NCI-H2081 (cell line): ENCODE measurements around the gene SORCS2.

Source experiments
- DNase-seq, 2 experiments: peaks; one replicate each; lab custom pipeline; 2025; lab: John Stamatoyannopoulos, UW

The SORCS2 gene

DNA sequence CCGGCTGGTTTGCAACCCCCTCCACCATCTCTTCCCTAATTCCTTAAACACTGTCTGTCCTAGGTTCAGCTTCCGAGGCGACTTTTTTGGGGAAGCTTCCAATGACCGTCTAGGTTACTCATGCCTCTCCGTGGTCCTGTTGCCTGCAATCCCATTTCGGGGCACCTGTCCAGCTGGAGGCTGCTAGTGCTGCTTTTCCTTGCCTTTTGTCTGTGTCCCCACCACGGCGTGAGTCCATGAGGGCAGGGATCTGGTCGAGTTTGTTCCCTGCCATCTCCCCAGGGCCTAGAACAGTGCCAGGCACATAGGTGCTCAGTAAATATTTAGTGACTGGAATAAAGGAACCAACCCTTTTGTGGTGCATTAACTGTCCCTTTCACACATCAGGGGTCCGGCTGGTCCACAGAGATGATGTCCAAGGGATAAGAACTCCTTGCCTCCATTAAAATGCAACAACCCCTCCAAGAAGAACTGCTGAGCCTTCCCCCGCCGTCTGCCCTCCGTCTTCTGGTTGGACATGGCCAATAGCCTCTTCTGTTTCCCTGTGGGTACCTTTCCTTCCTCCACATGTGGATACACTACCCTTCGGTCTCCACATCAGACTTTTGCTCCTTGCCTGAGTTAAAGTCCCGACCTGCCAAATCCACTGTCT, 5.7 kb upstream of the SORCS2 start:
- DNase-seq = no peak

DNA sequence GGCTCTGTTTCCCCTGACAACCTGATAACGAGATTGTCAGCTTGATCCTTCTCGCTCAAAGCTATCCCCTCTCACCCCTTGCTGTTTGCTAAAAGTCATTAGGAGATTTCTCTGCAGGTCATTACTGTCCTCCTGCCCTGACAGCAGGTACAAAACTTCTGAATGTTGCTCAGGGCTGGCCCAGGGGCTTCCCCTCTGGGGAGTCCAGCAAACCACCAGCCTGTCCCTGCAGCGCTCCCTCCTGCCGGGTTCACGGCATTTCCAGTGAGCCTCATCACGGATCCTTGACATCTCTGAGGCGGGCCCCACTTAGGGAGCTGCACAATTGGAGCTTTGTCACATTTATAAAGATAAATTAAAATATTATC, 5.2 kb upstream of the SORCS2 start:
- no peak for DNase-seq

DNA sequence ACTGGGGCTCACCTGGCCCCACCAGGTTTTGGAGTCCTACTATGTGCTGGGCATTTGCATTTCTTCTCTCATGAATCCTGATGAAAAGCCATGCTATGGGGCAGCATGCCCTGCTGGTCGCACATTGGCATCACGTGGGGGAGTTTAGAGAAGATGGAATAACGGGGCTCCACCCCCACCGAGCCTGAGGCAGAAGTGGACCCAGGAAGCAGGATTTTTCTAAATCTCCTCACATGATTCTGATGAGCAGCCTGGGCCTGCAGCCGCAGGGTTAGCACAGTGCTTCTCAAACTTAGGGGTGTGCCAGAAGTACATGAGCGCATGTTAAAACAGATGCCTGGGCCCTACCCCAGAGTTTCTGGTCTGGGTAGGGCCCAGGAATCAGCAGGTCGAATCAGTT, 4.6 kb upstream of the SORCS2 start:
- DNase-seq = no peak

DNA sequence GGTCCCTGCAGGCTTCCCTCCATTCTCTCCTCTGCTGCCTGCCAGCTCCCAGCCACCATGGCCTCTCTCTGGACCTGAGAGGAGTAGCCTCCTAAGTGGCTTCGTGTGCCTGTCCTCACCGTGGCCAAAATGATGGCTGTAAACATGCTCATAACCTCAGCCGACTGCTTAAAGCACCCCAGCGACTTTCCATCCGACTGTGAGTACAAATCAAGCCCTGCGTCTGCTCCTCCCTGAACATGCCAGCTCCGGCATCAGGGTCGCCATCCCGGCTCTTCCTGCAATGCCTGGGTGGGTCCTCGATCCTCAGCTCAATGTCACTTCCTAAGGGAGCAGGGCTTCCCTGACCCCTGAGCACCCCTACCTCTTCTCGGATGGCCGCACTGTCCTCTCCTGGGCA, 3.3 kb upstream of the SORCS2 start:
- DNase-seq = no peak

DNA sequence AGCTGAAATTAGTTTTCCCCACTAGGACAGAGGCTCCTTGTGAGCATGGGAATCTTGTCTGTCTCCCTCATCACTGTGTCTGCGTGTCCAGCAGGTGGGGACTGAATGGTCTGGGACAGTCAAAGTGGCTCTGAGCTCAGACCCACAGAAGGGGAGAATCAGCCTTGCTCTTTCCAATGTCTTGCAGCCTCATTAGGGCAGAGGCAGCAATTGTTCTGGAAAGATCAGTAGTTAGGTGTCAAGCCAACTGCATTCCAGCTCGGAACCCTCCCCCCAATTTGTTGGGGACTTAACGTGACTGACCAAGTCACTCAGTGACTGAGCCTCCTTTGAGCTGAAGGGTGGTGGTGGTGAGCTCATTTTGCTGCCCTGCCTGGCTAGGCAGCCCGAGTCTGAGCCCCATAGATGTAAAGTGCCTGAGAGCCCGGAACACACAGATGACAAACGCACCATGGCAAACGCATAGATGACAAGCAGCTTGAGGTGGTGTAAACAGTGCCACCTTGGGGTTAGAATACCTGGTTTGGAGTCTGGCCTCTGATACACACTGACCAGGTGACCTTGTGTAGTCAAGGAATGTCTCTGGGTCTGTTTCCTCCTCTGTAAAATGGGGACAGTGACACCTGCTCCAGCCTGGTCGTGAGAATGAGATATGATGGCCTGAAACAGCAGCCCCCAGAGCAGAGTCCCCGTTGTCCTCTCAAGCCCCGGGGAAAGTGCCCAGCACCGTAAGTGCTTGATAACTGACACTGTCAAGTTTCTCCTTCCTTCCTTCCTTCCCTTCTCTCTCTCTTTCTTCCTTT, 2.7 kb upstream of the SORCS2 start:
- DNase-seq = no peak

DNA sequence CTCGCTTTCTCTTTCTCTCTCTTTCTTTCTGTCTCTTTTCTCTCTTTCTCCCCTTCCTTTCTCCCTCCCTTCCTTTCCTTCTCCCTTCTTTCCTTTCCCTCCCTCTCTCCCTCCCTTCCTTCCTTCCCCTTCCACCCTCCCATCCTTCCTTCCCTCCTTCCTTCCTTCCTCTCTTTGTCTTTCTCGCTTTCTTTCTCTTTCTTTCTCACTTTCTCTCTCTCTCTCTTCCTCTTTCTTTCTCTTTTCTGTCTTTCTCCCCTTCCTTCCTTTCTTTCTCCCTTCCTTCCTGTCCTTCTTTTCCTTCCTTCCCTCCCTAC, 2.1 kb upstream of the SORCS2 start:
- DNase-seq = no peak

DNA sequence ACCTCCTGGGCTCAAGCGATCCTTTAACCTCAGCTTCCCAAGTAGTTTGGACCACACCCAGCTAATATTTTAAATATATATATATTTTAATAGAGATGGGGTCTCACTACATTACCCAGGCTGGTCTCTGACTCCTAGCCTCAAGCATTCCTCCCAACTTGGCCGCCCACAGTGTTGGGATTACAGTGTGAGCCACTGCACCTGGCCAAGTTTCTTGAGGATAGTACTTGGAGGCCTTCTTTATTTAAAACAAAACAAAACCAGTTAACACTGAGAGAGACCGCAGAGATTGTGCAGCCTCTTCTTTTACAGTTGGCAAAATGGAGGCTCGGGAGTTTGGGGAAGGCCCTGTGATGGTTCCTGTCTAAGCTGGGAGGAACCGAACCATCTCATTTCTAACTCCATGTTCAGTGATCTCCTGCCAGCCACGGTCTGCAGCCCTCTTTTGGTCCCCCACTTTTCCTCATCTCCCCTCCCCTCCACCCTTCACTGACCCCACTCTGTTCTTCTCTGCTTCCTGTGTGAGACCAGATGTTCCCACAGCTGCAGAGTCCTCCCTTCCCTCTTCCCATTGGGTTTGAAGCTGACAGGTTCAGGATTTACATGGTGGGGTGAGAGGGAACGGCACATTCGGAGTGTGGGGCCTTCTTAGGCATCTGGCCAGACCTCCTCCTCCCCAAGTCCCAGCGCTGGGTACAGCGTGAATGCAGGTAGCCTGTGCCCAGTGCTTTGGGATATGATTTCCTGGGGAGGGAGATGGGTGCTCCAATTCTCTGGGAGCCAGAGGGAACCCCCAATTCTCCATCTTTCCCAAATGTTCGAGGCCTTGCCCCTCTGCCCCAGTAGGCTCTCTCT, 1.4 kb upstream of the SORCS2 start:
- no peak for DNase-seq

DNA sequence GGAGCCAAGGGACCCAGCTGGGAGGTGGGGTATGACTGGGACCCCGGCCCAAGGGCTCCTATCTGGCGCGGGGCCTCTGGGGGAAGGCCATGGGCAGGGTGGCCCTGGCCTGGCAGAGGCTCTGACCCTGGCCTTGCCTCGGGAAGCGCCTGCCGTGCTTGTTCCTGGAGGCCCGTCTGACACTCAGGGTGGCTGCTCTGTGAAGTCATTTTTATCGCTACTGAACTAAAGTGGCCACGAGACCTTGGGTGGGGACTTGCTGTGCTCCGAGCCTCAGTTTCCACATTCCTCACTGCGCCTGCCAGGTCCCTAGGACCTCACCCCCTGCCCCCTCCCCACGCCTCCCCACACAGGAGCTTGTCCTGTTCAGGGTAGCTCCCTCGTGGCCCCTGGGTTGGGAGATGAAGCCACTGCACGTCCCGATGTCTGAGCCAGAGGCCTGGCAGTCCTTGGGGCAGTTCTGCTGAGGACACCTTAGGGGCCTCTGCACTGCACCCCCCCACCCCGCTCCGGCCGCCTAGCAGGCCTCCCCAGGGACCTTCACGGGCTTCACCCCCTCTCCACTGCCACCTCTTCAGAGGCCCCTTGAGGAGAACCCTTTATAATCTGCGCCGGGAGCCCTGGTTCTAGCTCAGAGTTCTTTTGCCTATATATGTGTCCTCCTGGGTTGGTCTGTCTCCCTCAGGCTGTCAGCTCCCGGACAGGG, 639 bp upstream of the SORCS2 start:
- DNase-seq = no peak

DNA sequence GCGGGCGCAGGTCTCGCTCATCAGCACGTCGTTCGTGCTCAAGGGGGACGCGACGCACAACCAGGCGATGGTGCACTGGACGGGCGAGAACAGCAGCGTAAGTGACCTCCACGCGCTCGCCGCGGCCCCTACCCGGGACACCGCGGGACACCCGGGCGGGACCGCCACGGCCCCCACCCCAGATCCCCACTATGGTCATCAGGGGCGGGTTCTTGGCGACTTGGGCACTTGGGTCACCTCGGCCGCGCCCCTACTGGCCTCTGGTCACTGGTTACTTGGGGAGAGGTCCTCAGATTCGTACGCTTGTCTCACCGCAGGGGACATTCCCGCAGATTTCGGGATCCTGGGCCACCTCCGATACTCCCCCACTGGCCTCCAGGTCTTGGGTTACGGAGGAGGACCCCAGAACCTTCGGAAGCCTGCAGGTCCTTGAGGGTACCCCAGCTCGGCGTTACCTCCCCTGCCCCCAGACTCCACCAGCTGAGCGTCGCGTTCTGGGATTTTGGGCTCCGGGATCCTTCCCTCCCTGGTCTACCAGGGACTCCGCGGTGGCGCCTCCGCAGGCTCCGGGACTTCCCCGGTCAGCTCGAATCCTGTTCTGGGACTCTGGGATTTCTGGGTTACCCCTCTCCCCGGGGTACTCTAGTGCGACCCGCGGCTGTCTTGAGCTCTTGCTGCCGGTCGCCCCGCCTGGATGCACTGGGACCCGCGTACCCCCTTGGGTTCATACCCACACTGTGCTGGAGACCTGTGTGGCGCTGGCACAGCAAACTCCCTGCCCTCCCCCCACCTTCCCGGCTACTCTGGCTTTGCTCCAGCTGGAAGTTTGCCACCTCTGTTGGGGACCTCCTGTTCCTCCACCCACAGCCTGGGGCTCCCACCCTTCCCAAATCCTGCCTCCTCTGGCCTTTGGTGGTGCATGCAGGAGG, 956 bp downstream of the SORCS2 start:
- no peak for DNase-seq

DNA sequence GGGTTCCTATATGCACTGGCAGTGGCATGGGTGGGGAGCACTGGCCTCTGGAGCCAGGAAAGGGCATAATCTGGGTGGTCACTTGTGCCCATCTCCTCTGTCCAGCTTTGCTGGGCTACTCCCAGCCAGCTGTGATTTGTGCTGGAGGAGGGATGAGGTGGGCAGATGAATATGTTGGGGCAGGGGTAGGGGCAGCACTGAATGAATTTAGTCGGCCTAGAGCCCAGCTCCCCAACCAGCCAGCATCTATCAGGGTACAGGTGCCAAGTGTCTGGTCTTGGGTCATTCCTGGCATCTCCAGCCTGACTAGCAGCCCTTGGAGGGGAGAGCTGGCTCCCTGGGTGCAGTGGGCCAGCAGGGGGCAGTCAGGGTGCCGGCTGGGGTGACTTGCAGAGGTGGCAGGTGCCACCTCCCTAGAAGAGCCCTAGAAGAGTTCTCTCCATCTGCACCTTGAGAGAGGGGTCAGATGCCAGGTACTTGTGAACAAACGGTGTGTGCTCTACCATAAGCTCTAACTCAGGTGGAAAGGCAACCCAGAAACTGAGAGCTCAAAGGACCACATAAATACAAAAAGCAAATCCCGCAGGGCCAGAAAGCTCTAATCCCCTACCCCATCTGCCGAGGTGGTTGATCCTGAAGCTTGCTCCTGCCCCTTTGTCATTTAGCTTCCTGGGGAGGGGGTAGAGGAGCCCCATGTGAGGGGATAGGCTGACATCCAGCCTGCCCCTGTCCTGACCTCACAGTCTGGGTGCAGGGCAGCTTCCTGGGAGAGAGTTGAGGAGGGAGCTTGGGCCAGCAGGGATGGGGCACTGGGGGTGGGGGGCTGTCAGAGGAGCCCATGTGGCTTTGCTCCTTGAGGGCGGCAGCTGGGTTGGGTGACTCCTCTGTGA, 2.2 kb downstream of the SORCS2 start:
- DNase-seq = no peak

DNA sequence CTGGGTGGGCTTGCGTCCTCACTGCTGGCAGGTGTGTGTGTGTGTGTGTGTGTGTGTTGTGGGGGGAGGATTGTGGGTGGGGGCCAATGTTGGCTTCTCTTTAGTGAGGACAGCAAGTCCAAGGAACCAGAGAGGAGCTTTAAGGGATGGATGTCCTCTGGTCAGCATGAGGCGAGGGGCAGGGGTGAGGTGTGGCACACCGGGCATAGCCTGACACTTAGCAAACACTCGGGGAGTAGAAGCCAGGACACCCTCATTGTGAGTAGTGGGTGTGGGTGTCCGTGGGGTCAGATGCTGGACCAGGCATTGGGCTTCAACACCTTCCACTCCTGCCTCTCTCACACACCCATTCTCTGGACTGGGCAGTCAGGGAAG, 2.8 kb downstream of the SORCS2 start:
- no peak for DNase-seq

DNA sequence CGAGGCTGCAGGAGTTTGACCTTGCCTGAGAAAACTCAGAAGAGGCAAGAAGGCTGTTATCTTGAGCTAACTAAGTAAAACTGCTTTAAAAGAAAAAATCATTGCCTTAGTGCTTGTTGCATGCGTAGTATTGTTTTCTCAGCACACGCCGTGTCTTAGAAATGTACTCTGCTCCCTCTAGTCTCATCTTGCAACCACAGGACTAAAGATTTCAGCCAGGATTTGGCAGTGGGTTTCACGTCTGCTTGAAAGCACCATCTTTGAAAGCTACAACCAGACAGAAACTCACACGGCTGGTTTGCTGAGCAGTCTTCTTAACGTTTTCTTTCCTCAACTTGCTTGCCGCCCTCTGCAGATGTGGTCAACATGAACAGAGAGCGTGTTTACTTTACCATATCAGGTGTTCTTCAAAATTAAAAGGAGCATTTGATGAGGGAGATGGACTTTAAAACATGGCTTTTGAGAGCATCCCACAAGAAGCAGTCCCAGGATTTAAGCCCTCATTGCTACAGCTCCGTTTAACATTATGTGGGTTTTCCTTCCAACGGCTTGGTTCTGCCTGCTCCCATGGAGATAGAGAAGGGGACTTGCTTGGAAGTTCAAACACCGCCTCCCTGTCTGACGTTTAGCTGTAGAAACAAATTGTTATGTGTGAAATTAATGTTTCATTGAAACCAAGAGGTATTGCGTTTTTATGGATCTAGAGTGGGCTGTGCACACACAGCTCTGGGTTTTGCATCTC, 3.4 kb downstream of the SORCS2 start:
- no peak for DNase-seq

DNA sequence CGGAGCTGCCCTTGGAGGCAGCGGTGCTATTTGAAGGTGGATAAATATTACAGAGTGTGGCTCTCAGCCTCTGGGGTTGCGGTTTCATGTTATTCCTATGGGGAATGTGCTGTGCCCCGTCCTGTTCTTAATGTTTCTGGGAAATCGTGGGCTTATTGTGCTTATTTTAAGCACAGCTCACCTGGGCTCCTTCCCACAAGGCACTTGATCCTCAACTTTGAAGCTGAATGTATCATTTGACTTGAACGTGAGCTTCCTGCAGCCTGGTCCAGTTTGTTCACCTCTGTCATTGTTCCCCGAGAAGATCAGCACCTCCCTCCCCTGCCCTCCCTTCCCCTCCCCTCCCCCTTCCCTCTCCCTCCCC, 3.9 kb downstream of the SORCS2 start:
- DNase-seq = no peak

DNA sequence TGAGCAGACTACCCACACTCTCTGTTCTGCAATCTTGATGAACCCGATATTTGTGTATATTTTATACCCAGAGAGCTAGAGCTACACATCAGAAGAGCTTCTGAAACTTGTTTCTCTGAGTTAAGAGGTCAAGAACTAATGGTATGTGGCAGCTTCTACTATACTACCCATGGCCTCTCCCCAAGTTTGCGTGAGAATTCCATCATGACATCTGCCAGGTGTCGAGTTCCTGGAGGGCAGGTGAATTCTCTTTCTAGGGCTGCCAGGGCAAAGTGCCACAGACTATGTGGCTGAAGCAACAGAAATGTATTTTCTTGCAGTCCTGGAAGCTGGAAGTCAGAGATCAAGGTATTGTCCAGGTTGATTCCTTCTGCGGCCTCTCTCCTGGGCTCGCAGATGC, 4.4 kb downstream of the SORCS2 start:
- no peak for DNase-seq

DNA sequence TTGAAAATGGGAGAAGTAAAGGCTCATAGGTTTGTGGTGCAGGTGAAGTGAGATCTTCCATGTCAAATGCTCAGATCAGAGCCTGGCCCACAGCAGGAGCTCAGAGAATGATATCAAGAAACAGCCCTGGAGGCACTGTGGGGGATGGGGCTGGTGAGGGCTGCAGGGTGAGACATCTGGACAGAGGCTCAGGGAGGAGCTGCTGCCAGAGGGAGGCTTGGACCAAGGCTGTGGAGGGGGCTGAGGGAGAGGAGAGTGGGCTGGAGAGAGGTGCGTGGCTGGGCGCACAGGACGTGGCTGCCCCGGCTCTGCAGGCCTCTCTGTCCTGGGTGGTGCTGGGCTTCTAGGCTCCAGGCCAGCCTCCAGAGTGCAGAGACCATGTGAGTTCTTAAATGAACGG, 5.6 kb downstream of the SORCS2 start:
- no peak for DNase-seq

DNA sequence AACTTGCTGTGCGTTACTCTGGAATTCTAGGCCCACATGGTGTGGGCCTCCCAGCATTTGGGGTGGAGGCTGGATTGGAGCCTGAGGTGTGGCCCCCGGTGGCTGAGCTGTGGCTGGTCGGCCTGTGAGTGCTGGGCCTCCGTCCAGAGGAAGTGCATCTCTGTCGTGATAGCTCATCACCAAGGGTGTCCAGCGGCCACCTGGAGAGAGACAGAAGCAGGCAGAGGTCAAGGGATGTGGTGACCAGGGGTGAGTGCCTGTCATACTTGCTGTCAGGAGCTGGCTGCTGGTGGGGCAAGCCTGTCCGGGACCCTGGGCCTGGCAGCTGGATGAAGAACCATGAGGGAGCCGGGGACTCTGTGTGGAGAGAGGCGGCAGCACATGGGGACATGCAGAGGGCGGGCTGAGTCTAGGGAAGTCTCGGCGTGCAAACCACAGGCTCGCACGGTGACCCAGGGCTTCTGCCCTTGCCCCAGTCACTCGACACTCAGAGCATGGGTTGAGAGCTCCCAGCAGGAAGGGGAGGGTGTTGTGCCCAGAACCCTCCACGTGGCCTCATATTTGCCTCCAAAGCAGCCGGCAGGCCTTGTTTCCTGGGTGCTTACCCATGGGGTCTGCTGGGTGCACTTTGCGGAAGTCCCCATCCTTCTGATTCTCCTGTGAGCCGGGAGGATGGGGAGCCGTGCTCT, 6.2 kb downstream of the SORCS2 start:
- no peak for DNase-seq

DNA sequence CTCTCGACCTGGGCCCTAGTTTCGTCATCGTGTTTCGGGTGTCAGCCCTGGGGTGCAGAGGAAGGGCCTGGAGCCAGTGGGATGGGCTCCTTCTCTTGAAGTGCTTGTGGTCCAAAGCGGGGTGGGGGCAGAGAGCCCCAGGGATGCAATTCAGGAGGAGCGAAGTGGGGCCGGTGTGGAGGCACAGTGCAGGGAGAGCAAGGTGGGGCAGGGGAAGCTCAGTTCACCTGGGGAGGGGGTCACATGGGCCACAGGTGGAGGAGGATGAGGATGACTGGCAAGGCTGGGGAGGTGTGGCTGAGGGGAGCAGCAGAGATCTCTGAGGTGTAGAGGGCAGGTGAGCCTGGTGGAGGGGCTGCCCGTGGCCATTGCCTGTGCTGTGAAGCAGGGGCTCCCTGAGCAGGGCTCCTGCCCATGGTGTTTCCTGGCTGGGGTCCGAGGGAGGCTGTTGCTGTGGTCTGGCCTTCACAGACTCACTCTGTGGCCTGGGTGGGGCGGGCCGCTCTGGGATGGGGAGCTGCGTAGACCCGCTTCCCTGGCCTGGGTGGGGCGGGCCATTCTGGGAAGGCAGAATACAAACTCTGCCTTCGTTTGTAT, 6.9 kb downstream of the SORCS2 start:
- no peak for DNase-seq

DNA sequence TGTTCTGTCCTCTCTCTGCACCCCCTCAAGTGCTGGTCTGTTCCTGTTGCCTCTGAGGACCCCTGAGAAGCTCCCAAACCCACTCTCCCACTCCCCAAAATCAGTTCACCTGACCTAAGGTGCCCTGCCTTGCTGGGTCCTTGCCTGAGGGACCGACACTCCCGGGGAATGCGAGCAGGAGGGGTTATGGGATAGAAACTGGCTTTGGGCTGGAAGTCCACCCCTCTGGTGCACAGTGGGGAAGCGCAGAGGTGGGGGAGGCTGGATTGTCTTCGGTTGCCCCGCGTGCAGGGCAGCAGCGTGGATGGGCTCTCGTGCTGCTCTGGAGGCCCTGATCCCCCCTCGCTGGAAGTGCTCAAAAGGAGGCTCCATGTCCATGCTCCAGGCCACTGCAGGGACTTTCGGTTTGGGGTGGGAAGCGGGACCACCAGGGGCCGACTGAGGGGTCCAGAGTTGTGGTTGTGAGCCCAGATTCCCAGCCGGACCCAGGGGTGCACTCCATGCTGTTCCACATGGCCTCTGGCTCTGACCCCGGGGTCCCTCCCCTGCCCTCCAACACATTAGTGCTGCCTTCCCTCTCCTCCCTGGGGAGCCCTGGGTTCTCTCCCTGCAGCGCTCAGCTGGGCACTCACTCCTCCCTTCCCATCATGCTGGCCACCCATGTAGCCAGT, 7.6 kb downstream of the SORCS2 start:
- DNase-seq = no peak
